ENCODE data around the gene TMCO4.
"Not testable (repeated sequence)": the region's sequence is repeated elsewhere in the genome, so short reads cannot be mapped to it uniquely, and the experiment has no call there.

TMCO4 gene

DNA sequence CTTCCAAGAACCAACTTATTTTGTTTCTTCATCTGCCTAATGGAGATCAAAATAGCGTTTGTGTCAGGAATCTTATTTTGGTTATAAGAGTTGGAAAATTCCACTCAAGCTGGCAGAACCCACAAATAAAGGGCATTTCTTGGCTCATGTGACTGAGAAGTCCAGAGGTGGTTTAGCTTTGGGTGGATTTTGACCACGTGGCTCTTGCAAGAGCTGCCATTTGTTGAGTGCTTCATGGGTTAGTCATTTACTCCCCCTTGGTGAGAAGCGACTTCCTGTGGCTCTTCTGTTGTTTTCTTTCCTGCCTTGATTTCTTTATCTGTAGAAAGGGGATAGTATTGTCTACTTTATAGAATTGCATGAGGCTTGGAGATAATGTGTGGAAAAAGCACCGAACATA lies 24.8 kb upstream of the TMCO4 start:
- no peaks in the 10 kb centered on the region for H3K27me3 ChIP-seq (ENCODE audit: control insufficient read depth, insufficient read depth, low read length)
- H3K36me3 ChIP-seq (ENCODE audit: control insufficient read depth, insufficient read depth, low read length): no peaks in the 10 kb centered on the region
- H3K4me1 ChIP-seq (ENCODE audit: control insufficient read depth, insufficient read depth, low read length): no peaks in the 10 kb centered on the region
- no peak overlapping the region for H3K9ac ChIP-seq (ENCODE audit: low read length)
- no peak overlapping the region for H3K4me3 ChIP-seq (ENCODE audit: low read length)
- no peaks in the 10 kb centered on the region for H3K9me3 ChIP-seq (ENCODE audit: control insufficient read depth, low read length)

- H3K9me3 ChIP-seq (ENCODE audit: control insufficient read depth, low read length): no peaks in the 10 kb centered on the region
- no peak overlapping the region for H3K9ac ChIP-seq (ENCODE audit: low read length)
- H3K4me3 ChIP-seq (ENCODE audit: low read length): no peak overlapping the region
- H3K27me3 ChIP-seq (ENCODE audit: control insufficient read depth, insufficient read depth, low read length): no peaks in the 10 kb centered on the region
- peaks cover 5% of the 10 kb centered on the region for H3K4me1 ChIP-seq (ENCODE audit: control insufficient read depth, insufficient read depth, low read length)
- H3K36me3 ChIP-seq (ENCODE audit: control insufficient read depth, insufficient read depth, low read length): no peaks in the 10 kb centered on the region
Observed at GRCh38 chr1:19824036-19824435, 24.3 kb upstream of the TMCO4 start.

- no peaks in the 10 kb centered on the region for H3K36me3 ChIP-seq (ENCODE audit: control insufficient read depth, insufficient read depth, low read length)
- no peaks in the 10 kb centered on the region for H3K9me3 ChIP-seq (ENCODE audit: control insufficient read depth, low read length)
- no peaks in the 10 kb centered on the region for H3K27me3 ChIP-seq (ENCODE audit: control insufficient read depth, insufficient read depth, low read length)
- peaks cover 21% of the 10 kb centered on the region for H3K4me1 ChIP-seq (ENCODE audit: control insufficient read depth, insufficient read depth, low read length)
- H3K4me3 ChIP-seq (ENCODE audit: low read length): no peak overlapping the region
- H3K9ac ChIP-seq (ENCODE audit: low read length): no peak overlapping the region
Observed at GRCh38 chr1:19819701-19820100, 20.0 kb upstream of the TMCO4 start.

- Histone ChIP-seq H3K36me3 (ENCODE audit: control insufficient read depth, insufficient read depth, low read length) (no peaks in the 10 kb centered on the region), H3K4me3 (ENCODE audit: low read length) (no peak overlapping the region), H3K4me1 (ENCODE audit: control insufficient read depth, insufficient read depth, low read length) (peaks cover 28% of the 10 kb centered on the region), H3K9ac (ENCODE audit: low read length) (no peak overlapping the region), H3K9me3 (ENCODE audit: control insufficient read depth, low read length) (no peaks in the 10 kb centered on the region), H3K27me3 (ENCODE audit: control insufficient read depth, insufficient read depth, low read length) (no peaks in the 10 kb centered on the region)
Observed at GRCh38 chr1:19818324-19818723, 18.6 kb upstream of the TMCO4 start.

- Histone ChIP-seq H3K27me3 (ENCODE audit: control insufficient read depth, insufficient read depth, low read length) (no peaks in the 10 kb centered on the region), H3K36me3 (ENCODE audit: control insufficient read depth, insufficient read depth, low read length) (no peaks in the 10 kb centered on the region), H3K9ac (ENCODE audit: low read length) (no peak overlapping the region), H3K4me3 (ENCODE audit: low read length) (no peak overlapping the region), H3K9me3 (ENCODE audit: control insufficient read depth, low read length) (no peaks in the 10 kb centered on the region), H3K4me1 (ENCODE audit: control insufficient read depth, insufficient read depth, low read length) (peaks cover 28% of the 10 kb centered on the region)
Observed at GRCh38 chr1:19817160-19817559, 17.4 kb upstream of the TMCO4 start.

DNA sequence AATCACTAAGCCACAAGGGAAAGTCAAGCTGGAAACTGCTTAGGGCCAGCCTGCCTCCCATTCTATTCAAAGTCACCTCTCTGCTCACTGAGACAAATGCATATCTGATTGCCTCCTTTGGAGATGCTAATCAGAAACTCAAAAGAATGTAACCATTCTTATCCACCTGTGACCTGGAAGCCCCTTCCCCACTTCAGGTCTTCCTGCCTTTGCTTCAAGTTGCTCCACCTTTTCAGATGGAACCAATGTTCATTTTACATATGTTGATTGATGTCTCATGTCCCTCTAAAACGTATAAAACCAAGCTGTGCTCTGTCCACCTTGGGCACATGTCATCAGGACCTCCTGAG lies 17.0 kb upstream of the TMCO4 start:
- peaks cover 28% of the 10 kb centered on the region for H3K4me1 ChIP-seq (ENCODE audit: control insufficient read depth, insufficient read depth, low read length)
- H3K9ac ChIP-seq (ENCODE audit: low read length); H3K9me3 ChIP-seq (ENCODE audit: control insufficient read depth, low read length): not testable (repeated sequence)

GRCh38 chr1:19815801-19816736 lies 16.4 kb upstream of the TMCO4 start:
- Histone ChIP-seq H3K27me3 (ENCODE audit: control insufficient read depth, insufficient read depth, low read length) (no peaks in the 10 kb centered on the region), H3K9ac (ENCODE audit: low read length) (peak overlapping the region; percentile 68), H3K9me3 (ENCODE audit: control insufficient read depth, low read length) (no peaks in the 10 kb centered on the region), H3K36me3 (ENCODE audit: control insufficient read depth, insufficient read depth, low read length) (no peaks in the 10 kb centered on the region), H3K4me1 (ENCODE audit: control insufficient read depth, insufficient read depth, low read length) (peaks cover 28% of the 10 kb centered on the region), H3K4me3 (ENCODE audit: low read length) (no peak overlapping the region)

More for the DNA sequence above, 17.0 kb upstream of the TMCO4 start:
- not testable (repeated sequence) for H3K36me3 ChIP-seq (ENCODE audit: control insufficient read depth, insufficient read depth, low read length); H3K27me3 ChIP-seq (ENCODE audit: control insufficient read depth, insufficient read depth, low read length); H3K4me3 ChIP-seq (ENCODE audit: low read length)

- peaks cover 28% of the 10 kb centered on the region for H3K4me1 ChIP-seq (ENCODE audit: control insufficient read depth, insufficient read depth, low read length)
- no peaks in the 10 kb centered on the region for H3K36me3 ChIP-seq (ENCODE audit: control insufficient read depth, insufficient read depth, low read length)
- no peak within 1 kb of the TSS for H3K4me3 ChIP-seq (ENCODE audit: low read length)
- H3K9me3 ChIP-seq (ENCODE audit: control insufficient read depth, low read length): no peaks in the 10 kb centered on the region
- H3K9ac ChIP-seq (ENCODE audit: low read length): peak within 1 kb of the TSS; percentile 68
- H3K27me3 ChIP-seq (ENCODE audit: control insufficient read depth, insufficient read depth, low read length): no peaks in the 10 kb centered on the region
Observed at GRCh38 chr1:19814681-19815503, 15.2 kb upstream of the TMCO4 start, which contains the start of gene RNF186. Gene RNF186, minus strand, starts transcription at chr1:19815283. Its CDS starts 182 bp downstream, at chr1:19815101.

- Histone ChIP-seq H3K4me1 (ENCODE audit: control insufficient read depth, insufficient read depth, low read length) (peaks cover 27% of the 10 kb centered on the region), H3K27me3 (ENCODE audit: control insufficient read depth, insufficient read depth, low read length) (no peaks in the 10 kb centered on the region), H3K9ac (ENCODE audit: low read length) (no peak overlapping the region), H3K36me3 (ENCODE audit: control insufficient read depth, insufficient read depth, low read length) (no peaks in the 10 kb centered on the region), H3K4me3 (ENCODE audit: low read length) (no peak overlapping the region), H3K9me3 (ENCODE audit: control insufficient read depth, low read length) (no peaks in the 10 kb centered on the region)
Observed at GRCh38 chr1:19814244-19814661, 14.5 kb upstream of the TMCO4 start.

DNA sequence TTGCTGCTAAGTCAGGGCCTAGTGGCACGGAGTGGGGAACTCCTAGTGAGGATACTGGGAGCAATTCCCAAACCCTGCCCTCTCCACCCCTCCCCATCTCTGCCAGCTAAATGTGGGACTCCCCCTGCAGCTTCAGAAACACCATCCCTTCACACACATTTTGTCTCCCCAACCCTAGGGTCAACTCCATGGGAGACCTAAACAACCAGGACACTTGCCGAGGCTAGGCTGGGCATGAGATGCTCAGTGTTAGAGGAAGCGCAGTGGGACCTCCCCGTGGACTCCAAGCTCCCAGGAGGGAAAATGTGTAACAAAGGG lies 13.9 kb upstream of the TMCO4 start:
- H3K4me3 ChIP-seq (ENCODE audit: low read length): no peak overlapping the region

GRCh38 chr1:19812875-19813642 lies 13.3 kb upstream of the TMCO4 start:
- Histone ChIP-seq H3K27me3 (ENCODE audit: control insufficient read depth, insufficient read depth, low read length) (no peaks in the 10 kb centered on the region), H3K36me3 (ENCODE audit: control insufficient read depth, insufficient read depth, low read length) (no peaks in the 10 kb centered on the region), H3K9me3 (ENCODE audit: control insufficient read depth, low read length) (no peaks in the 10 kb centered on the region), H3K9ac (ENCODE audit: low read length) (no peak overlapping the region), H3K4me1 (ENCODE audit: control insufficient read depth, insufficient read depth, low read length) (peaks cover 28% of the 10 kb centered on the region), H3K4me3 (ENCODE audit: low read length) (no peak overlapping the region)

More for the DNA sequence above, 13.9 kb upstream of the TMCO4 start:
- no peak overlapping the region for H3K9ac ChIP-seq (ENCODE audit: low read length)
- no peaks in the 10 kb centered on the region for H3K9me3 ChIP-seq (ENCODE audit: control insufficient read depth, low read length)
- H3K4me1 ChIP-seq (ENCODE audit: control insufficient read depth, insufficient read depth, low read length): peaks cover 28% of the 10 kb centered on the region
- no peaks in the 10 kb centered on the region for H3K36me3 ChIP-seq (ENCODE audit: control insufficient read depth, insufficient read depth, low read length)
- no peaks in the 10 kb centered on the region for H3K27me3 ChIP-seq (ENCODE audit: control insufficient read depth, insufficient read depth, low read length)

Data from mucosa of stomach (tissue), 1 donor.